ENCODE data around the gene DGAT2. TPM values are rescaled to one million over a fixed set of nuclear protein-coding genes. Genes with fewer than 3 reads are reported as not detected.
A peak's percentile ranks its signal among the peaks of the same experiment; 100 is the strongest.

Gene DGAT2
- total RNA-seq, 4 donors from 2014 or later = 69.8 to 338 (median 184) TPM

DNA sequence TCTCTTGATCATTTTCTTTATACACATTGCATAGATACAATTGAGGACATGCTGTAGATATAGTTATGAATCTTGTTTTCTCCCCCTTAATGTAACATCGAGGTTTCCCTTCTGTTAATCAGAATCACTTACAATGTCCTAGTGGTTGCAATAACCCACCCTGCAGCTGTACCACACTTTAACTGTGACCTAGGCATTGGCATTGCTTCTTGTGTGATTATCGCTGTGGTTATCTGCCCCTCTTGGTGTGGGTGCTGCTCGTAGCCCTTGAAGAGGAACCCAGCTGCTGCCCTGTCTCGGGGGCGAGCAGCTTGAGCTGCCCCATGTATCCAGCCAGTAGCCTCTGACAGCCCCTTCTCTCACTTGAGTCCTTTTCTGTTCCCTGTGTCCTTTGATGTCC lies 1.5 kb downstream of the DGAT2 start:
- no peak overlapping the region for H3K27ac ChIP-seq
- peaks cover 22% of the 10 kb centered on the region for H3K4me1 ChIP-seq
- 78% methylated on average over 5 of the region's 5 CpGs for WGBS
- TF ChIP-seq POLR2AphosphoS5 (IDR thresholded peaks at IDR 0.05) (no peak), POLR2A (IDR thresholded peaks at IDR 0.05) (no peak), EP300 (IDR thresholded peaks at IDR 0.05) (no peak)
- TF ChIP-seq, protein P1, sequence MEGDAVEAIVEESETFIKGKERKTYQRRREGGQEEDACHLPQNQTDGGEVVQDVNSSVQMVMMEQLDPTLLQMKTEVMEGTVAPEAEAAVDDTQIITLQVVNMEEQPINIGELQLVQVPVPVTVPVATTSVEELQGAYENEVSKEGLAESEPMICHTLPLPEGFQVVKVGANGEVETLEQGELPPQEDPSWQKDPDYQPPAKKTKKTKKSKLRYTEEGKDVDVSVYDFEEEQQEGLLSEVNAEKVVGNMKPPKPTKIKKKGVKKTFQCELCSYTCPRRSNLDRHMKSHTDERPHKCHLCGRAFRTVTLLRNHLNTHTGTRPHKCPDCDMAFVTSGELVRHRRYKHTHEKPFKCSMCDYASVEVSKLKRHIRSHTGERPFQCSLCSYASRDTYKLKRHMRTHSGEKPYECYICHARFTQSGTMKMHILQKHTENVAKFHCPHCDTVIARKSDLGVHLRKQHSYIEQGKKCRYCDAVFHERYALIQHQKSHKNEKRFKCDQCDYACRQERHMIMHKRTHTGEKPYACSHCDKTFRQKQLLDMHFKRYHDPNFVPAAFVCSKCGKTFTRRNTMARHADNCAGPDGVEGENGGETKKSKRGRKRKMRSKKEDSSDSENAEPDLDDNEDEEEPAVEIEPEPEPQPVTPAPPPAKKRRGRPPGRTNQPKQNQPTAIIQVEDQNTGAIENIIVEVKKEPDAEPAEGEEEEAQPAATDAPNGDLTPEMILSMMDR (IDR thresholded peaks at IDR 0.05) = no peak
- no peaks in the 10 kb centered on the region for H3K36me3 ChIP-seq
- peak overlapping the region; percentile 69 for H3K4me3 ChIP-seq
- no peak for DNase-seq (ENCODE audit: low spot score in 2 of 2)
- peaks cover 7% of the 10 kb centered on the region for H3K27me3 ChIP-seq
- no peaks in the 10 kb centered on the region for H3K9me3 ChIP-seq

DNA sequence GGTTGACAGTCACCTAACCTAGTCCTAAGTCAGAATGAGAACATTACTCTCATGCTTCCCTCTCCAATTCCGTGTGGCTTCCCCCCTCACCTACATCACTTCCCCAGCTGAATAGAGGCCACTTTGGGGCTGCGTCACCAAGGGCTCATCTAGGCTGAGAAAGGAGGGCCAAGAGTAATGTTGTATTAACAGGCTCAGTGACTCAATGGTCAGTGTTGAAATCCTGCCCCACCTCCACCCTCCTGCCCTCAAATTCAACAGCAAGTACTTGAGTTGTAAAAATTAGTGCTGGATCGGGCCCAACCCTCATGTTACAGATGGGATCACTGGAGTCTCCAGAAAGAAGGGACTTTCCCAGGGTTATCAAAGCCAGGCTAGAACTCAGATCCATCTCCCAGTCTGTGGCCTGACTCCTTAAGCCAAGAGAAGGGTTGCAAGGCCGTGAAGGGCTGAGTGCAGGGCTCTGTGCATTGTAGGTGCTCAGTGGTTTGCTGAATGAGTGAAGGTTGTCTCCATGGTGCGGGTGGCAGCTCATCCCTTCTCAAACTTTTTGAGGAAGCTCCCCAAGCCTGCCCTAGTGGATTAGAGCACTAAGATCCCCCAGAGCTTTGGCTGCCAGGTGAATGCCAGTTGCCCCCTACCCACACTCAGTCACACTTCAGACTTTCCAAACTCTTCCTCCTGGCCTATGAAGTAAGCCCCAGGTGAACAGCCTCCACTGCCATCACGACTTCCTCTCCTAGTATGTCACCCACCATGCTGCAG lies 3.2 kb downstream of the DGAT2 start:
- TF ChIP-seq POLR2A (IDR thresholded peaks at IDR 0.05) (no peak), POLR2AphosphoS5 (IDR thresholded peaks at IDR 0.05) (no peak), EP300 (IDR thresholded peaks at IDR 0.05) (no peak)
- TF ChIP-seq, protein P1 (IDR thresholded peaks at IDR 0.05) = no peak

DNA sequence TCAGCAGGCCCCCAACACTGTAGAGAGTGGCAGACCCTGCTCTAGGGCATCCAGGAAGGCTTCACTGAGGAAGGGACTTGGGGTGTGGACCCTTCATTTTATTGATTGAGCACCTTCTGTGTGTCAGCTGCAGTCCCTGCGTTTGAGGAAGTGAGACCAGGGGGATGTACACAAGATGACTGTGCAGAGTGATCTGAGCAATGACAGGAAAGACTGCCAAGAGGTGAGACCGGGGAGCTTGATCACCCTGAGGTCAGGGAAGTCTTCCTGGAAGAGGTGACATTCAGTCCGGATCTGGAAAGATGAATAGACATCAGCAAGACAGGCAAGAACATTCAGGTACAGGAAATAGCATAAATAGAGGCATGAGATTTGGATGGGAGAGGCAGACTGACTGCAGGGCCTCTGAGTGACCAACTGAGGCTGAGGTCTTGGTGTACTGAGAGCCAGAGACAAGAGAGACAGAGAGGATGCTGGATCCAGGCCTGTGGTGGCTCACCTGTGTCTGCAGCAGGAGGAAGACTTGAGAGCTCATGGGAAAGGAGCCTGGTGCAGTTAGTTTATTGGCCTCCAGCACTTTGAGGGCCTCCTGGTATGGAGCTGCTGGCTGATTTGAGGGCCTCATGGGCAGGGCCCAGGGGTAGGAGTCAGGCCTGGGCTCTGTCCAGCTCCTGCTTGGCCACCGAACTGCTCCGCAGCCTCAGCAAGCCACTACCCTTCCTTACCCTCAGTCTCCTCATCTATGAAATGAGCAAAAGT lies 5.2 kb downstream of the DGAT2 start:
- H3K36me3 ChIP-seq = no peaks in the 10 kb centered on the region
- H3K4me1 ChIP-seq = peaks cover 10% of the 10 kb centered on the region
- H3K27me3 ChIP-seq = peaks cover 4% of the 10 kb centered on the region
- TF ChIP-seq EP300 (IDR thresholded peaks at IDR 0.05) (no peak), POLR2A (IDR thresholded peaks at IDR 0.05) (no peak), POLR2AphosphoS5 (IDR thresholded peaks at IDR 0.05) (no peak)
- TF ChIP-seq, protein P1 (IDR thresholded peaks at IDR 0.05) = no peak
- H3K4me3 ChIP-seq = no peak overlapping the region
- 76% methylated on average over 5 of the region's 5 CpGs for WGBS
- no peaks in the 10 kb centered on the region for H3K9me3 ChIP-seq
- H3K27ac ChIP-seq = no peak overlapping the region
- DNase-seq (ENCODE audit: low spot score in 2 of 2) = no peak

More for the DNA sequence above, 3.2 kb downstream of the DGAT2 start:
- Histone ChIP-seq H3K4me3 (no peak overlapping the region), H3K27ac (peak overlapping the region; percentile 56), H3K27me3 (peaks cover 7% of the 10 kb centered on the region), H3K9me3 (no peaks in the 10 kb centered on the region), H3K4me1 (peaks cover 22% of the 10 kb centered on the region), H3K36me3 (no peaks in the 10 kb centered on the region)
- 92% methylated on average over 6 of the region's 6 CpGs for WGBS
- no peak for DNase-seq (ENCODE audit: low spot score in 2 of 2)

DNA sequence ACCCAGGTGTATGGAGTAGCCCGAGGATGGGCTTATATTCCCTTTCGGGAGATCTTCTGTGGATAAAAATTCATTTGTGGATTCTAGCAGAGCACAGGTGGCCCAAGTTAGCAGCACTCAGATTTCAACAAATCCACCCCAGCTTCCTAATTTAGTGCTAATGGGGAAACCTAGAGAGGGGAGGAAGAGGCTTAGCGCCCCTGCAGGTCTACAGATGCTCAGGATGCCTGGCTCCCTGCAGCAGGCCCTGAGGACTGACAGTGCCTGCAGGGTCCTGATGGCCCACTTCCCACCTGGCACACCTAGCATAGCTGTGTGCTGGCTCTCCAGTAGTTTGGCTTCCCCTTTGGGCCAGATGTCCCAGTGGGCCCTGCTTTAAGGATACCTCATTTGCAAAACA lies 6.5 kb downstream of the DGAT2 start:
- peaks cover 4% of the 10 kb centered on the region for H3K4me1 ChIP-seq
- DNase-seq (ENCODE audit: low spot score in 2 of 2) = no peak
- TF ChIP-seq, protein P1 (IDR thresholded peaks at IDR 0.05) = no peak
- TF ChIP-seq POLR2AphosphoS5 (IDR thresholded peaks at IDR 0.05) = no peak
- no peak for TF ChIP-seq EP300 (IDR thresholded peaks at IDR 0.05)
- H3K36me3 ChIP-seq = no peaks in the 10 kb centered on the region
- no peak overlapping the region for H3K27ac ChIP-seq
- H3K4me3 ChIP-seq = no peak overlapping the region
- H3K27me3 ChIP-seq = no peaks in the 10 kb centered on the region
- H3K9me3 ChIP-seq = no peaks in the 10 kb centered on the region
- WGBS = 100% methylated on average over 2 of the region's 3 CpGs

DNA sequence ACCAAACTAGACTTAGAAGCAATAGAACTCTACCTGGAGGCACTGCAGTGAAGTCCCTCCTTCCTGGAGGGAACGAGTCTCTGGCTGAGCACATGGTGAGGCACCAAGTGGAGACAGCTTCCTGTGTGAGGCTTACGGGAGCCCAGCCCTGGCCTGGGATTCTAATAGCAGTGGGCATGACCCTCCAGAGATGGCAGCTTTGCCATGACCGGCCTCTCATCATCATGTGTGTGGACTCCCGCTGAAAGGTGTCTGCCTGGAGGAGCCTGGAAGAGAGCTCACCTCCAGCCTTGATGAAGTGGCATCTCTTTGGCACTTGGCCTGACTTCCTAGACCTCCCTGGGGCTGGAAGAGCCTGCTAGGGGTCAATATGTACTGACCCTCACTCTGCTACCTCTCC lies 8.0 kb downstream of the DGAT2 start:
- WGBS = 76% methylated on average over 4 of the region's 4 CpGs
- H3K27ac ChIP-seq = no peak overlapping the region
- H3K9me3 ChIP-seq = no peaks in the 10 kb centered on the region
- TF ChIP-seq POLR2AphosphoS5 (IDR thresholded peaks at IDR 0.05) (no peak), EP300 (IDR thresholded peaks at IDR 0.05) (no peak), POLR2A (IDR thresholded peaks at IDR 0.05) (no peak)
- TF ChIP-seq, protein P1 (IDR thresholded peaks at IDR 0.05) = no peak
- H3K4me3 ChIP-seq = no peak overlapping the region
- DNase-seq (ENCODE audit: low spot score in 2 of 2) = no peak
- peaks cover 4% of the 10 kb centered on the region for H3K4me1 ChIP-seq
- no peaks in the 10 kb centered on the region for H3K27me3 ChIP-seq
- no peaks in the 10 kb centered on the region for H3K36me3 ChIP-seq

Data from suprapubic skin (tissue), 4 donors.